Naive thymus-derived CD4-positive, alpha-beta T cell (primary cell): Measurements from ENCODE around the gene CMC1. TPM values are rescaled to one million over a fixed set of nuclear protein-coding genes. Genes with fewer than 3 reads are reported as not detected.
A peak's percentile ranks its signal among the peaks of the same experiment; 100 is the strongest.
"Not testable (repeated sequence)": the region's sequence is repeated elsewhere in the genome, so short reads cannot be mapped to it uniquely, and the experiment has no call there.

Source experiments
- ATAC-seq: fragments of 150-1000 bp; cut with Tn5 transposase; 2 replicates; pipeline ENCODE4 v1.10.0; 2021; ENCODE audit warnings: mild to moderate bottlenecking, moderate library complexity
- CTCF ChIA-PET: fragments of 350-600 bp; sonication (Branson Sonifier 250); formaldehyde crosslinking; loops from one replicate; lab custom pipeline; 2021; ENCODE audit warnings: antibody characterized with exemption; lab: Charles Lee
- POLR2A ChIA-PET: fragments of 350-600 bp; sonication (Branson Sonifier 250); formaldehyde crosslinking; loops from one replicate; lab custom pipeline; 2021; ENCODE audit warnings: antibody characterized with exemption, inconsistent platforms; lab: Charles Lee
- DNase-seq, 9 donors: peaks; one replicate each; pipeline versions ENCODE4 v3.0.0 to v3.0.0-alpha.2; 2020 to 2022; ENCODE audit warnings: mixed read lengths in 1 of 9
- H3K27ac ChIP-seq: one replicate; pipeline ENCODE4 v1.7.0; 2013; ENCODE audit warnings: mild to moderate bottlenecking, low read depth, low read length, moderate library complexity
- H3K27me3 ChIP-seq, 2 donors: one replicate each; pipeline ENCODE4 v1.7.0; 2013; ENCODE audit warnings: low read length in 2 of 2, mild to moderate bottlenecking in 2 of 2, moderate library complexity in 2 of 2; ENCODE audit not compliant: control insufficient read depth in 2 of 2, insufficient read depth in 2 of 2
- H3K36me3 ChIP-seq, 3 experiments: 1 replicate in 2 of 3; 2 replicates in 1 of 3; pipeline ENCODE4 v1.7.0; 2013; ENCODE audit warnings: low read length in 3 of 3, mild to moderate bottlenecking in 3 of 3, moderate library complexity in 1 of 3; ENCODE audit not compliant: insufficient read depth in 3 of 3, control insufficient read depth in 2 of 3
- H3K4me1 ChIP-seq, 2 donors: one replicate each; pipeline ENCODE4 v1.7.0; 2013; ENCODE audit warnings: low read length in 2 of 2, mild to moderate bottlenecking in 2 of 2, moderate library complexity in 1 of 2; ENCODE audit not compliant: control insufficient read depth in 2 of 2, insufficient read depth in 2 of 2
- H3K4me3 ChIP-seq: 2 replicates; pipeline ENCODE4 v1.7.0; 2013; ENCODE audit warnings: mild to moderate bottlenecking, low read length
- H3K9me3 ChIP-seq, 3 experiments: 1 replicate in 2 of 3; 2 replicates in 1 of 3; pipeline ENCODE4 v1.7.0; 2013; ENCODE audit warnings: low read length in 3 of 3; ENCODE audit not compliant: control insufficient read depth in 2 of 3
- H3K27ac Mint-ChIP-seq, 9 donors: one replicate each; pipeline ENCODE4 v1.8.0; 2020 to 2022; ENCODE audit warnings: mixed read lengths in 9 of 9, mild to moderate bottlenecking in 8 of 9, moderate library complexity in 5 of 9, inconsistent platforms in 2 of 9
- H3K27me3 Mint-ChIP-seq, 5 donors: one replicate each; pipeline ENCODE4 v1.8.0; 2021 to 2022; ENCODE audit warnings: mixed read lengths in 5 of 5, mild to moderate bottlenecking in 1 of 5
- H3K36me3 Mint-ChIP-seq, 5 donors: one replicate each; pipeline ENCODE4 v1.8.0; 2020 to 2022; ENCODE audit warnings: mixed read lengths in 5 of 5, mild to moderate bottlenecking in 3 of 5, inconsistent platforms in 1 of 5
- H3K4me1 Mint-ChIP-seq, 7 donors: one replicate each; pipeline ENCODE4 v1.8.0; 2020 to 2022; ENCODE audit warnings: mixed read lengths in 7 of 7, mild to moderate bottlenecking in 3 of 7, inconsistent platforms in 1 of 7
- H3K4me3 Mint-ChIP-seq, 10 donors: one replicate each; pipeline ENCODE4 v1.8.0; 2020 to 2022; ENCODE audit warnings: mild to moderate bottlenecking in 10 of 10, mixed read lengths in 10 of 10, moderate library complexity in 6 of 10, inconsistent platforms in 2 of 10
- H3K9me3 Mint-ChIP-seq, 11 donors: one replicate each; pipeline ENCODE4 v1.8.0; 2020 to 2022; ENCODE audit warnings: mixed read lengths in 11 of 11, mild to moderate bottlenecking in 4 of 11, inconsistent platforms in 1 of 11, moderate library complexity in 1 of 11
- intact Hi-C, 2 donors: fragments of 100-400 bp; cut with micrococcal nuclease; formaldehyde crosslinking; loops; one replicate each; pipeline ENCODE4 v1.15.1; 2023
- polyA plus RNA-seq, 2 donors: library from polyadenylated mRNA; unstranded; fragments of 300-500 nt; fragmentation: Illumina TruSeq; gene quantifications; one replicate each; pipeline ENCODE4 v1.2.3, GENCODE V29; 2021
- total RNA-seq, 6 experiments: library from RNA in 5 of 6; stranded (reverse) in 5 of 6; gene quantifications; 1 replicate in 5 of 6; 2 replicates in 1 of 6; pipeline ENCODE4 v1.2.3 and lab custom pipeline; 2021 to 2026

CMC1 gene, protein sequence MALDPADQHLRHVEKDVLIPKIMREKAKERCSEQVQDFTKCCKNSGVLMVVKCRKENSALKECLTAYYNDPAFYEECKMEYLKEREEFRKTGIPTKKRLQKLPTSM
- total RNA-seq (10 to 100 TPM; 11.0 to 25.1 (median 13.9) TPM), polyA plus RNA-seq (10 to 100 TPM; 28.9 to 35.2 TPM), total RNA-seq (lab: John Stamatoyannopoulos, UW) (6.3 reads per million, percentile 28 among the genes with 10 or more reads in this experiment)

- Mint-ChIP-seq H3K36me3 (peaks cover 0 to 8% (median 5%) of the 10 kb centered on the region in 5 donors), H3K4me1 (peaks cover 32 to 77% (median 60%) of the 10 kb centered on the region in 7 donors), H3K27me3 (no peaks in the 10 kb centered on the region), H3K4me3 (peak within 1 kb of the TSS; percentile 88 to 97 (median 96)), H3K9me3 (peaks cover 0 to 4% (median 0%) of the 10 kb centered on the region in 11 donors), H3K27ac (peak within 1 kb of the TSS; percentile 85 to 96 (median 94))
- peaks cover 16 to 40% of the 10 kb centered on the region in 2 donors for H3K4me1 ChIP-seq
- peak; percentile 69 to 93 (median 83) for DNase-seq
- ChIA-PET POLR2A (interaction anchor here (0.9 to 1.9 kb wide), 4 partner anchors 14 to 360 kb away, joined by 3 to 6 read pairs (median 4); partner anchors contain the start of genes AZI2 and ZCWPW2), CTCF (interaction anchor here (0.6 to 1.1 kb wide), 2 partner anchors 53 to 530 kb away, joined by 4 to 5 read pairs; no protein-coding TSS in a partner anchor)
- H3K27me3 ChIP-seq = no peaks in the 10 kb centered on the region
- intact Hi-C loops = loop anchor here (1.0 to 5.0 kb wide), 13 partner anchors 30 to 757 kb away; partner anchors contain the start of genes SLC4A7 (in 2 of the 2), AZI2 (in 1 of the 2), EOMES (in 1 of the 2) and ZCWPW2 (in 1 of the 2)
- H3K27ac ChIP-seq = peak within 1 kb of the TSS; percentile 71
- peak within 1 kb of the TSS; percentile 71 for H3K4me3 ChIP-seq
- peak; percentile 95 for ATAC-seq
- no peaks in the 10 kb centered on the region for H3K9me3 ChIP-seq
- peaks cover 0 to 4% (median 0%) of the 10 kb centered on the region in 3 experiments for H3K36me3 ChIP-seq
These were observed at the start of gene CMC1 for GRCh38 chr3:28241221-28242160. TSS of gene CMC1 (plus strand) at chr3:28241619. CDS start at chr3:28241794, 175 bp downstream.

- Mint-ChIP-seq H3K4me1 (peaks cover 0 to 7% (median 0%) of the 10 kb centered on the region in 7 donors), H3K4me3 (no peak overlapping the region), H3K36me3 (peaks cover 0 to 3% (median 0%) of the 10 kb centered on the region in 5 donors), H3K9me3 (peaks cover 0 to 5% (median 0%) of the 10 kb centered on the region in 11 donors), H3K27me3 (no peaks in the 10 kb centered on the region), H3K27ac (no peak overlapping the region)
- Histone ChIP-seq H3K4me3 (no peak overlapping the region), H3K4me1 (no peaks in the 10 kb centered on the region), H3K27ac (no peak overlapping the region), H3K9me3 (no peaks in the 10 kb centered on the region), H3K27me3 (no peaks in the 10 kb centered on the region), H3K36me3 (no peaks in the 10 kb centered on the region)
- ChIA-PET POLR2A (no interaction called here), CTCF (no interaction called here)
- no peak for ATAC-seq
- no peak for DNase-seq
- intact Hi-C loops = no loop called here
These were observed 43.3 kb upstream of the CMC1 start for GRCh38 chr3:28198161-28198560.

DNA sequence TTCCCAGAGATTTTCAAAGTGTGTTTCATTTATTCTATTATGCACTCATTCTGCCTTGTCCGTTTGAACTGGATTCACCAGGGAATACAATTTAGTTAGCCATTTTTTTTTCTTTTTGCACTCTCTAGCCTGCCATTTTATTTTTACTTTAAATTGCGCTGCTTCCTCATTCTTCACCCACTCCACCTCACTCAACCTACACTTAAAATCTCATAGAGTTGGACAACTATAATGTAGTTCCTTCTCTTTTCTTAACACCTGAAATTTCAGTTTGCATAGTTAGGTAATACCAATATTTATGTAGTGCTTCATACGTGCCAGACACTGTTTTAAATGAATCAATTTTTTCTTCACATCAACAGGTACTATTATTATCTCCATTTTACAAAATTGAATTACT lies 42.4 kb upstream of the CMC1 start:
- Mint-ChIP-seq H3K36me3 (peaks cover 0 to 3% (median 0%) of the 10 kb centered on the region in 5 donors), H3K27ac (no peak overlapping the region), H3K9me3 (peaks cover 0 to 5% (median 0%) of the 10 kb centered on the region in 11 donors), H3K27me3 (no peaks in the 10 kb centered on the region), H3K4me3 (no peak overlapping the region), H3K4me1 (peaks cover 0 to 7% (median 0%) of the 10 kb centered on the region in 7 donors)
- no peaks in the 10 kb centered on the region for H3K36me3 ChIP-seq
- no peaks in the 10 kb centered on the region for H3K4me1 ChIP-seq
- DNase-seq = no peak
- intact Hi-C loops = no loop called here
- H3K27ac ChIP-seq = no peak overlapping the region
- ChIA-PET POLR2A (no interaction called here), CTCF (no interaction called here)
- H3K27me3 ChIP-seq = no peaks in the 10 kb centered on the region
- H3K9me3 ChIP-seq = no peaks in the 10 kb centered on the region
- no peak for ATAC-seq
- no peak overlapping the region for H3K4me3 ChIP-seq

DNA sequence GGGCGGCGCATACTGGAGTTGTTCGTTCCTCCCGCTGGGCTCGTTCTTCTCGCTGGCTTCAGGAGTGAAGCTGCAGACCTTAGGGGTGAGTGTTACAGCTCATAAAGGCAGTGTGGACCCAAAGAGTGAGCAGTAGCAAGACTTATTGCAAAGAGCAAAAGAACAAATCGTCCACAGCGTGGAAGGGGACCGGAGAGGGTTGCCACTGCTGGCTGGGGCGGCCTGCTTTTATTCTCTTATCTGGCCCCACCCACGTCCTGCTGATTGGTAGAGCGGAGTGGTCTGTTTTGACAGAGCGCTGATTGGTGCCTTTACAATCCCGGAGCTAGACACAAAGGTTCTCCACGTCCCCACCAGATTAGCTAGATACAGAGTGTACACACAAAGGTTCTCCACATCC lies 41.8 kb upstream of the CMC1 start:
- H3K36me3 Mint-ChIP-seq, H3K36me3 ChIP-seq: not testable (repeated sequence)

DNA sequence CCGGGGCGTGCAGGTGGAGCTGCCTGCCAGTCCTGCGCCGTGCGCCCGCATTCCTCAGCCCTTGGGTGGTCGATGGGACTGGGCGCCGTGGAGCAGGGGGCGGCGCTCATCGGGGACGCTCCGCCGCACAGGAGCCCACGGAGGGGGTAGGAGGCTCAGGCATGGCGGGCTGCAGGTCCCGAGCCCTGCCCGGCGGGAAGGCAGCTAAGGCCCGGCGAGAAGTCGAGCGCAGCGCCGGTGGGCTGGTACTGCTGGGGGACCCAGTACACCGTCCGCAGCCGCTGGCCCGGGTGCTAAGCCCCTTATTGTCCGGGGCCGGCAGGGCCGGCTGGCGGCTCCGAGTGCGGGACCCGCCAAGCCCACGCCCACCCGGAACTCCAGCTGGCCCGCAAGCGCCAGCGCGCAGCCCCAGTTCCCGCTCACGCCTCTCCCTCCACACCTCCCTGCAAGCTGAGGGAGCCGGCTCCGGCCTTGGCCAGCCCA lies 41.0 kb upstream of the CMC1 start:
- ATAC-seq, H3K36me3 ChIP-seq, intact Hi-C loops, H3K4me3 ChIP-seq, H3K36me3 Mint-ChIP-seq, POLR2A ChIA-PET, H3K27ac Mint-ChIP-seq, H3K4me1 Mint-ChIP-seq, H3K4me1 ChIP-seq, H3K27me3 ChIP-seq, H3K9me3 ChIP-seq, CTCF ChIA-PET, H3K27me3 Mint-ChIP-seq, H3K9me3 Mint-ChIP-seq, H3K27ac ChIP-seq: not testable (repeated sequence)
- peak in 3 of 9 donors; percentile 21 to 44 (median 23) for DNase-seq
- peak overlapping the region in 8 of 10 donors; percentile 11 to 78 (median 49) for H3K4me3 Mint-ChIP-seq

More for the DNA sequence above, 41.8 kb upstream of the CMC1 start:
- H3K27me3 Mint-ChIP-seq, H3K27me3 ChIP-seq, H3K27ac ChIP-seq, H3K9me3 ChIP-seq, H3K4me1 ChIP-seq, intact Hi-C loops, POLR2A ChIA-PET, H3K4me3 ChIP-seq, H3K9me3 Mint-ChIP-seq, H3K4me1 Mint-ChIP-seq, CTCF ChIA-PET, ATAC-seq, DNase-seq: not testable (repeated sequence)
- Mint-ChIP-seq H3K4me3 (peak overlapping the region in 6 of 10 donors; percentile 28 to 60 (median 38)), H3K27ac (peak overlapping the region in 1 of 9 donors; percentile 28)

GRCh38 chr3:28206479-28206878 lies 34.9 kb upstream of the CMC1 start:
- H3K9me3 ChIP-seq = no peaks in the 10 kb centered on the region
- no peak for DNase-seq
- H3K27me3 Mint-ChIP-seq = no peaks in the 10 kb centered on the region

More at GRCh38 chr3:28206479-28206878, 34.9 kb upstream of the CMC1 start:
- H3K4me3 Mint-ChIP-seq = no peak overlapping the region
- intact Hi-C loops = no loop called here
- H3K27ac Mint-ChIP-seq = peak overlapping the region in 2 of 9 donors; percentile 38 to 44
- Histone ChIP-seq H3K27me3 (no peaks in the 10 kb centered on the region), H3K36me3 (no peaks in the 10 kb centered on the region), H3K4me1 (peaks cover 7 to 16% of the 10 kb centered on the region in 2 donors), H3K27ac (no peak overlapping the region), H3K4me3 (no peak overlapping the region)
- peaks cover 0 to 3% (median 0%) of the 10 kb centered on the region in 11 donors for H3K9me3 Mint-ChIP-seq
- H3K36me3 Mint-ChIP-seq = peaks cover 0 to 3% (median 0%) of the 10 kb centered on the region in 5 donors
- peaks cover 8 to 42% (median 25%) of the 10 kb centered on the region in 7 donors for H3K4me1 Mint-ChIP-seq
- no peak for ATAC-seq
- ChIA-PET POLR2A (no interaction called here), CTCF (interaction anchor here (0.6 kb wide), 1 partner anchor 480 kb away, joined by 3 read pairs; no protein-coding TSS in a partner anchor)
